ENCODE results near the gene ATF6. TPM values are rescaled to one million over a fixed set of nuclear protein-coding genes. Genes with fewer than 3 reads are reported as not detected.
"Not testable (repeated sequence)": the region's sequence is repeated elsewhere in the genome, so short reads cannot be mapped to it uniquely, and the experiment has no call there.

The ATF6 gene
- total RNA-seq = 23.9 and 25.5 TPM in 2 replicates

DNA sequence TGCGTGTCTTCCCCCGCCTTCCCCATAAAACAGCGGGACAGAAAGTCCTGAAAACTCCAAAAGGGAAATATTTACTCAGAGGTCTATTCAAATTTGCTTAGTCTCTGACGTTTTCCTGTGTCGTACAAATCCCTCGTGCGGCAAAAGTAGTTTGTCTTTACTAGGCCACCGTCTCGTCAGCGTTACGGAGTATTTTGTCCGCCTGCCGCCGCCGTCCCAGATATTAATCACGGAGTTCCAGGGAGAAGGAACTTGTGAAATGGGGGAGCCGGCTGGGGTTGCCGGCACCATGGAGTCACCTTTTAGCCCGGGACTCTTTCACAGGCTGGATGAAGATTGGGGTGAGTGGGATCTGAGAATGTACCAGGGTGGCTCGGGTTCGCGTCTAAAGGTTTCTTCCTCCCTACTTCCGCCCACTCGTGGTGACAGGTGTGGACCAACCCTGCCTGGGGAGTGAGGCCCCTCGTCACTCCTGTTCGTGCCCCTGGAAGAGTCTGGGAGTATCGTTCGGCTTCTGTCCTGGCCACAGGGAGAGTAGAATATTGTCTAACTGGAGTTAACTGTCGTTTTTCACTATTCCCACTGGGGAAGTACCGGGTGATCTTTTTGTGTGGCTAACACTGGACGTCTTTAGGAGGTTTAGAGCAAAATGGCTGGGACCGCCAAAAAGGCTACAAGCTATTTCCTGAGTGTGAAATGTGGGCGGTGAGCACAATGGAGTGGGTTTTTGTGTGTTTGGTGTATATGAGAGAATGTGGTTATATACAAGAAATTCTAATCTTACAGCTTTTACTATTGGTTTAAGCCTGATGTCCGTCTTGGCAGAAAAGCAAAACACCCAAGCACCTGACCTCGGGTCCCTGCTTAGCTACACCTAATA, at the start of gene ATF6:
ATF6 (plus strand) TSS at position 219 of the 880 bp plus-strand sequence; CDS start at position 260, 41 bp downstream.
- Mint-ChIP-seq H3K4me3 (peak within 1 kb of the TSS; percentile 97), H3K9me3 (no peaks in the 10 kb centered on the region), H3K36me3 (ENCODE audit: low read depth) (peaks cover 2% of the 10 kb centered on the region), H3K27ac (peak within 1 kb of the TSS; percentile 94), H3K4me1 (ENCODE audit: low read depth) (peaks cover 37% of the 10 kb centered on the region), H3K27me3 (ENCODE audit: insufficient read depth) (no peaks in the 10 kb centered on the region)
- peak; percentile 77 for DNase-seq (ENCODE audit: low spot score)
- intact Hi-C loops (cut with micrococcal nuclease) = loop anchor here (1.0 to 5.0 kb wide), 8 partner anchors 16 to 1556 kb away; partner anchors contain the start of genes NUF2 and UAP1

GRCh38 chr1:161718559-161719324, 47.4 kb upstream of the ATF6 start:
- no peaks in the 10 kb centered on the region for H3K9me3 Mint-ChIP-seq
- H3K36me3 Mint-ChIP-seq (ENCODE audit: low read depth) = no peaks in the 10 kb centered on the region
- peaks cover 13% of the 10 kb centered on the region for H3K4me1 Mint-ChIP-seq (ENCODE audit: low read depth)
- peaks cover 67% of the 10 kb centered on the region for H3K27me3 Mint-ChIP-seq (ENCODE audit: insufficient read depth)
- no peak overlapping the region for H3K27ac Mint-ChIP-seq
- no peak for DNase-seq (ENCODE audit: low spot score)
- no peak overlapping the region for H3K4me3 Mint-ChIP-seq
- intact Hi-C loops (cut with micrococcal nuclease) = no loop called here

- H3K36me3 Mint-ChIP-seq (ENCODE audit: low read depth) = no peaks in the 10 kb centered on the region
- no peak overlapping the region for H3K27ac Mint-ChIP-seq
- H3K4me1 Mint-ChIP-seq (ENCODE audit: low read depth) = peaks cover 13% of the 10 kb centered on the region
- intact Hi-C loops (cut with micrococcal nuclease) = no loop called here
- H3K27me3 Mint-ChIP-seq (ENCODE audit: insufficient read depth) = peaks cover 70% of the 10 kb centered on the region
- H3K9me3 Mint-ChIP-seq = no peaks in the 10 kb centered on the region
- no peak for DNase-seq (ENCODE audit: low spot score)
- no peak overlapping the region for H3K4me3 Mint-ChIP-seq
Measured at GRCh38 chr1:161719325-161719611, 46.9 kb upstream of the ATF6 start.

GRCh38 chr1:161720422-161720821, 45.7 kb upstream of the ATF6 start:
- no peaks in the 10 kb centered on the region for H3K36me3 Mint-ChIP-seq (ENCODE audit: low read depth)

DNA sequence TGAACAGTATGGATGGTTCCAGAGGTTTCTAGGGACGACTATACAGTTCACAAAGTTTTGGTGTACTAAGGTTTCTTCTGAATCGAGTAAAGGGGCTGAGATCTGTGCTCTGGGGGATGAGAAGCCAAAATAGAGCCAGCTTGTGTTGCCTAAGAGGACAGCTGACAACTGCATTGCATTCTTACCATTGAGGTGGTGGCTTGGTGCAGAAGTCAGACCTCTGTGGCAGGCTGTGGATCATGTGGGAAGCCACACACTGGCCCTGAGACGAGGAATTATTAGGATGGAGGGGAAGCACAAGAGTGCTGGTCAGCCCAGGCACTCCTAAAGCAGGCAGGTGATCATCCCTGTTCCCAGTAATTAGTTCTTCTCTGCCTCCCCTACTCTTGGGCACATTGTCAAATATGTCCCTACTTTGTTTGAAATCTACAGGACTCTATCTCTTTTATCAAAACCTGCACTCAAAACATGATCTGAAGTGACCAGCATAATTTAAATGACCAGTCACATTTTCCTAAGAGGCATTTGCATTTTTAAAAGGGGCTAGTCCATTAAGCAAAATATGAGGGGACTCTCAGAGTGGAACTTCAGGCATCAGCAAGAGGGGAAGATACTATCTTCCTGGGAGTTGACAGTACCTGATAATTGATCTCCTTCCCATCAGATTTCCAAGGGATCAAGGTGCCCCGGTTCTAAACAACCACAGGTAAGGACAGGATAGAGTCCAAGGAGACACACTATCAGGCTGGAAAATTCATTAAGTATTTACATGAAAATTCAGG, 45.0 kb upstream of the ATF6 start, which contains the start of gene FCRLB:
FCRLB (plus strand) TSS at position 589 of the 782 bp plus-strand sequence. CDS start 1,129 bp downstream, outside the sequence.
- Mint-ChIP-seq H3K4me3 (no peak within 1 kb of the TSS), H3K36me3 (ENCODE audit: low read depth) (peaks cover 3% of the 10 kb centered on the region)

More at GRCh38 chr1:161720422-161720821, 45.7 kb upstream of the ATF6 start:
- Mint-ChIP-seq H3K27ac (no peak overlapping the region), H3K9me3 (no peaks in the 10 kb centered on the region), H3K4me1 (ENCODE audit: low read depth) (peaks cover 15% of the 10 kb centered on the region), H3K27me3 (ENCODE audit: insufficient read depth) (peaks cover 74% of the 10 kb centered on the region), H3K4me3 (no peak overlapping the region)
- intact Hi-C loops (cut with micrococcal nuclease) = no loop called here
- DNase-seq (ENCODE audit: low spot score) = no peak

DNA sequence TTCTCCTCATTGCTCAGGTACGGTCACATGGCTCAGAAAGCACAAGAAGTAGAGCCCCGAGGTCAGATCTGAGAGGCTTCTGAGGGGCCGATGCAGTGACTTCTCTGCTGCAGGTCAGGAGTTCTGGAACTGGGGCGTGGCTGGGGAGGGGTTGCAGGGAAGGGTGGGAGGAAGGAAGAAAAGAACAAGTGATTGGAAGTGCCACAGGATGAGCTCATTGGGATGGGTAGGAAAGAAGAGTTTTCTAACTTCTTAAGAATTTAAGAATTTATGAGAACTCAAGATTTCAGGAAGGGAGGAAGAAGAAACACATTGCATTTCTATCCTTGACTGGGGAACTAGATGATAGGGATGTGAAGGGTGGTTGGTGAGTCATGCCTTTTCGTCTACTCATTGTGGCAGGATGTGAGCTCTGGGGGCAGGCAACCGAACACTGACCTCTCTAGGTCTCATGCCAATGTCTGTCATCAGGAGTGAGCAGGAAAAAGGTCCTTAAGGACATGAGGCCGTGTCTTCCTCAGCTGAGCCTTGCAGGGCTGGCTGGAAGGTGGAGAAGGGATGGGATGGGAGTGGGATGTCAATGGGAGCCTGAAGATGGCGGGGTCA, 44.3 kb upstream of the ATF6 start:
- Mint-ChIP-seq H3K4me3 (no peak overlapping the region), H3K27ac (no peak overlapping the region), H3K4me1 (ENCODE audit: low read depth) (peaks cover 24% of the 10 kb centered on the region), H3K27me3 (ENCODE audit: insufficient read depth) (peaks cover 74% of the 10 kb centered on the region), H3K9me3 (no peaks in the 10 kb centered on the region), H3K36me3 (ENCODE audit: low read depth) (peaks cover 3% of the 10 kb centered on the region)
- no peak for DNase-seq (ENCODE audit: low spot score)
- intact Hi-C loops (cut with micrococcal nuclease) = no loop called here

More for the DNA sequence above, 45.0 kb upstream of the ATF6 start, which contains the start of gene FCRLB:
- DNase-seq (ENCODE audit: low spot score) = no peak
- Mint-ChIP-seq H3K27me3 (ENCODE audit: insufficient read depth) (peaks cover 75% of the 10 kb centered on the region), H3K4me1 (ENCODE audit: low read depth) (peaks cover 23% of the 10 kb centered on the region), H3K9me3 (no peaks in the 10 kb centered on the region), H3K27ac (no peak within 1 kb of the TSS)
- intact Hi-C loops (cut with micrococcal nuclease) = no loop called here

DNA sequence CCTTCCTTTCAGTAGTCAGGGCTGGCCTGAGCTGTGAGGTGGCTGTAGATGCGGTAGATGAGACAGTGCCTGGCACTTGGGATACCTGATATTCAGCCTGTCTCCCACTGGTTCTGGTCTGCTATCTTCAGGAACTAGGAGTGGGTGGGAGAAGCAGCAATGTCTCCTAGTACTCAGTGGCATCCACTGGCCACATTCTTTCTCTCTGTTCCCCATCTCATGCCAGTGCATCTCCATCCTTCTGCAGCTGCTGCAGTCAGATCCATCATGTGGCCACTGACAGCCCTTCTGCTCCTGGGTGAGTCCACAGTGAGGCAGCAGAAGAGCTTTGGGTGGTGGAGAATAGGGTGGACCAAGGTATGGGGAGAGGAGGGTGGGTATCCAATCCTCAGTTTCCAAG, 43.7 kb upstream of the ATF6 start:
- Mint-ChIP-seq H3K4me3 (no peak overlapping the region), H3K4me1 (ENCODE audit: low read depth) (peaks cover 25% of the 10 kb centered on the region), H3K9me3 (no peaks in the 10 kb centered on the region), H3K27me3 (ENCODE audit: insufficient read depth) (peaks cover 70% of the 10 kb centered on the region), H3K36me3 (ENCODE audit: low read depth) (peaks cover 3% of the 10 kb centered on the region), H3K27ac (no peak overlapping the region)
- intact Hi-C loops (cut with micrococcal nuclease) = no loop called here
- no peak for DNase-seq (ENCODE audit: low spot score)

GRCh38 chr1:161723459-161724141, 42.5 kb upstream of the ATF6 start:
- Mint-ChIP-seq H3K4me1 (ENCODE audit: low read depth) (peaks cover 32% of the 10 kb centered on the region), H3K36me3 (ENCODE audit: low read depth) (peaks cover 6% of the 10 kb centered on the region), H3K9me3 (no peaks in the 10 kb centered on the region), H3K4me3 (no peak overlapping the region), H3K27ac (no peak overlapping the region), H3K27me3 (ENCODE audit: insufficient read depth) (peaks cover 76% of the 10 kb centered on the region)
- intact Hi-C loops (cut with micrococcal nuclease) = no loop called here
- DNase-seq (ENCODE audit: low spot score) = no peak

DNA sequence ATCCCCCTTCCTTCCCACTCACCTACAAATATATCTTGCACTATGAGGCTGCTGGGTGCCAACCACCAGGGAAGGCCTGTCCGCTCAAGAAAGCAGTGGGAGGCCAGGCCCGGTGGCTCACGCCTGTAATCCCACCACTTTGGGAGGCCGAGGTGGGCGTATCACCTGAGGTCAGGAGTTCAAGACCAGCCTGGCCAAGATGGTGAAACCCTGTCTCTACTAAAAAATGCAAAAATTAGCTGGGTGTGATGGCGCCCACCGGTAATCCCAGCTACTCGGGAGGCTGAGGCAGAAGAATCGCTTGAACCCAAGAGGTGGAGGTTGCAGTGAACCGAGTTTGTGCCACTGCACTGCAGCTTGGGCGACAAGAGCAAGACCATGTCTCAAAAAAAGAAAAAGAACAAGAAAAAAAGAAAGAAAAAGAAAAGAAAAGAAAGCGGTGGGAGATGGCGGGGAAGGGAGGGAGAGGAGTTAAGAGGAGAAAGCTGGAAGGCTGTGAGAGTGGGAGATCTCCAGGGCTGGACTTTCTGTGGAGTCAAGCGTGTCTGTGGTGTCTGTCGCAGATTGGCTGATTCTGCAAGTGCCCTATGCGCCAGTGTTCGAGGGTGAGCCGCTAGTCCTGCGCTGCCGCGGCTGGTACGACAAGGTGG, 40.7 kb upstream of the ATF6 start:
- Mint-ChIP-seq H3K4me1 (ENCODE audit: low read depth) (peaks cover 44% of the 10 kb centered on the region), H3K27me3 (ENCODE audit: insufficient read depth) (peaks cover 66% of the 10 kb centered on the region), H3K4me3 (peak overlapping the region; percentile 86)
- H3K36me3 Mint-ChIP-seq (ENCODE audit: low read depth); DNase-seq (ENCODE audit: low spot score); intact Hi-C loops (cut with micrococcal nuclease); H3K9me3 Mint-ChIP-seq; H3K27ac Mint-ChIP-seq: not testable (repeated sequence)

- intact Hi-C loops (cut with micrococcal nuclease) = loop anchor here (2.0 kb wide), 2 partner anchors 15 to 105 kb away; no protein-coding TSS in a partner anchor
- Mint-ChIP-seq H3K4me3 (peak overlapping the region; percentile 86), H3K27me3 (ENCODE audit: insufficient read depth) (peaks cover 65% of the 10 kb centered on the region), H3K9me3 (no peaks in the 10 kb centered on the region), H3K4me1 (ENCODE audit: low read depth) (peaks cover 50% of the 10 kb centered on the region), H3K27ac (peak overlapping the region; percentile 64), H3K36me3 (ENCODE audit: low read depth) (peaks cover 6% of the 10 kb centered on the region)
- peak; percentile 8 for DNase-seq (ENCODE audit: low spot score)
Measured at GRCh38 chr1:161725908-161726472, 40.1 kb upstream of the ATF6 start.

Data from activated T-helper 1 cell treated with anti-CD3 and anti-CD28 coated beads, Interleukin-12 subunit alpha, Interleukin-12 subunit beta, Interleukin-2, Interleukin-4 antibody, amounts not matched to agents 30 ng/mL and 10 ng/mL and 1 ng/mL, durations not matched to agents 14 hours and 24 hours and 36 hours (primary cell).